Stomach (tissue), 9 donors: ENCODE results near the gene ASIC2. TPM values are rescaled to one million over a fixed set of nuclear protein-coding genes. Genes with fewer than 3 reads are reported as not detected.
A peak's percentile ranks its signal among the peaks of the same experiment; 100 is the strongest.

Source experiments
- DNase-seq, 2 donors: peaks; one replicate each; pipeline versions ENCODE4 v3.0.0 to v3.0.0-alpha.2; 2013 to 2019
- H3K27ac ChIP-seq, 5 donors: fragments of 200-600 bp in 4 of 5; sonication (generic) in 4 of 5; one replicate each; pipeline ENCODE4 v1.5.1; 2013 to 2019; ENCODE audit warnings: mild to moderate bottlenecking in 1 of 5, moderate library complexity in 1 of 5
- H3K27me3 ChIP-seq, 3 donors: fragments of 200-600 bp; sonication (generic); one replicate each; pipeline ENCODE4 v1.5.1; 2017 to 2019; ENCODE audit warnings: mixed run types in 1 of 3
- H3K36me3 ChIP-seq, 4 donors: fragments of 200-600 bp; sonication (generic); 1 replicate in 3 of 4; 2 replicates in 1 of 4; pipeline ENCODE4 v1.5.1; 2016 to 2019
- H3K4me1 ChIP-seq, 4 donors: fragments of 200-600 bp; sonication (generic); one replicate each; pipeline ENCODE4 v1.5.1; 2016 to 2019
- H3K4me3 ChIP-seq, 4 donors: fragments of 200-600 bp; sonication (generic) in 3 of 4; one replicate each; pipeline ENCODE4 v1.5.1; 2016 to 2019; ENCODE audit warnings: mild to moderate bottlenecking in 1 of 4
- H3K9me3 ChIP-seq, 4 donors: fragments of 200-600 bp; sonication (generic); one replicate each; pipeline ENCODE4 v1.5.1; 2016 to 2019
- EP300 ChIP-seq: sonication (generic); formaldehyde crosslinking; IDR thresholded peaks from one replicate; pipeline ENCODE4 v1.6.1; 2017; ENCODE audit warnings: antibody characterized with exemption
- POLR2A ChIP-seq, 4 donors: fragments of 450-650 bp; IDR thresholded peaks; one replicate each; pipeline ENCODE4 v1.6.1; 2016; ENCODE audit warnings: antibody characterized with exemption in 4 of 4, control low read depth in 2 of 4, mild to moderate bottlenecking in 1 of 4, moderate library complexity in 1 of 4
- POLR2AphosphoS5 ChIP-seq, 3 donors: sonication (generic); formaldehyde crosslinking; IDR thresholded peaks; one replicate each; pipeline ENCODE4 v1.6.1; 2016; ENCODE audit warnings: antibody characterized with exemption in 3 of 3
- WGBS, 5 donors: extraction: QIAGEN DNeasy Blood & Tissue Kit in 3 of 5; methylation state at CpG; one replicate each; pipeline versions ENCODE4 v1.1.5 to v1.1.7; 2013 to 2018; 5-methylcytosine and 5-hydroxymethylcytosine counted together
- intact Hi-C: fragments of 100-400 bp; cut with DNase I; formaldehyde crosslinking; loops from one replicate; pipeline ENCODE4 v1.15.1; 2023; ENCODE audit warnings: low total_unique reads
- polyA plus RNA-seq, 3 donors: library from polyadenylated mRNA; stranded (reverse); fragments of 200-250 nt; gene quantifications; one replicate each; pipeline ENCODE4 v1.2.3, GENCODE V29; 2013
- total RNA-seq, 5 donors: library from RNA; depleted of rRNA; stranded (reverse); fragments of >200 nt; gene quantifications; one replicate each; pipeline versions ENCODE4 v1.1.0 to v1.2.3, GENCODE V29; 2014 to 2016
- TF ChIP-seq, protein P1 (sequence below), 7 experiments: fragments of 450-650 bp in 4 of 7; fragments of 200-600 bp in 3 of 7; sonication (generic) in 3 of 7; IDR thresholded peaks; one replicate each; pipeline ENCODE4 v1.5.1; 2016 to 2019; ENCODE audit warnings: antibody characterized with exemption in 7 of 7, control low read depth in 2 of 7, mild to moderate bottlenecking in 1 of 7
- donor health status: healthy with polysubstance abuse.
- donor health status: Bipolar disorder and iron deficiency.
- donor health status: healthy.

Gene ASIC2
- total and polyA plus RNA-seq, 8 donors = 0.13 to 0.18 TPM; not detected in 6

DNA sequence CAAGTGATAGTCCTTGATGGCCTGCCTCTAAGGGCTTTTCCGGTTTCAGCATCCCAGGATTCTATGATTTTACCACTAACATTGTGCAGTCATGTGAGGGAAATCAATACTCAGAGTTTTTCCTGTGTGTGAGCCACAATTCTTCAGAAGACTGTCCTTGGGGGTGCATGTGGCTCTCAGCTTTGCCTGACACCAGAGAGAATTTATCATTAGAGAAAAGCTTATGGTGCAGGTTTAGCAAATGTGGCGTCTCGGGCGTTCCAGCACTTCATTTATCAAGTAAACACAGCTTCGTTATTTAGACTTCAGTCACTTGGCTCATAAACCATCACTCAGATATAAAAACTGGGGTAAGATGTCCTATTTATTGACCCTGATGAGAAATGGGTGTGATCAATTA, 238.7 kb downstream of the ASIC2 start:
- H3K36me3 ChIP-seq = no peaks in the 10 kb centered on the region
- no peaks in the 10 kb centered on the region for H3K9me3 ChIP-seq
- H3K4me1 ChIP-seq = no peaks in the 10 kb centered on the region
- intact Hi-C loops = no loop called here
- no peak for DNase-seq
- TF ChIP-seq, protein P1, sequence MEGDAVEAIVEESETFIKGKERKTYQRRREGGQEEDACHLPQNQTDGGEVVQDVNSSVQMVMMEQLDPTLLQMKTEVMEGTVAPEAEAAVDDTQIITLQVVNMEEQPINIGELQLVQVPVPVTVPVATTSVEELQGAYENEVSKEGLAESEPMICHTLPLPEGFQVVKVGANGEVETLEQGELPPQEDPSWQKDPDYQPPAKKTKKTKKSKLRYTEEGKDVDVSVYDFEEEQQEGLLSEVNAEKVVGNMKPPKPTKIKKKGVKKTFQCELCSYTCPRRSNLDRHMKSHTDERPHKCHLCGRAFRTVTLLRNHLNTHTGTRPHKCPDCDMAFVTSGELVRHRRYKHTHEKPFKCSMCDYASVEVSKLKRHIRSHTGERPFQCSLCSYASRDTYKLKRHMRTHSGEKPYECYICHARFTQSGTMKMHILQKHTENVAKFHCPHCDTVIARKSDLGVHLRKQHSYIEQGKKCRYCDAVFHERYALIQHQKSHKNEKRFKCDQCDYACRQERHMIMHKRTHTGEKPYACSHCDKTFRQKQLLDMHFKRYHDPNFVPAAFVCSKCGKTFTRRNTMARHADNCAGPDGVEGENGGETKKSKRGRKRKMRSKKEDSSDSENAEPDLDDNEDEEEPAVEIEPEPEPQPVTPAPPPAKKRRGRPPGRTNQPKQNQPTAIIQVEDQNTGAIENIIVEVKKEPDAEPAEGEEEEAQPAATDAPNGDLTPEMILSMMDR (IDR thresholded peaks at IDR 0.05) = no peak
- TF ChIP-seq POLR2AphosphoS5 (IDR thresholded peaks at IDR 0.05) (no peak), EP300 (no peak), POLR2A (IDR thresholded peaks at IDR 0.05) (no peak)
- H3K27me3 ChIP-seq = peaks cover 0 to 32% (median 0%) of the 10 kb centered on the region in 3 donors
- H3K27ac ChIP-seq = no peak overlapping the region
- WGBS, 5 donors = 65 to 78% (median 67%) methylated on average over 5 of the region's 5 CpGs
- H3K4me3 ChIP-seq = no peak overlapping the region

DNA sequence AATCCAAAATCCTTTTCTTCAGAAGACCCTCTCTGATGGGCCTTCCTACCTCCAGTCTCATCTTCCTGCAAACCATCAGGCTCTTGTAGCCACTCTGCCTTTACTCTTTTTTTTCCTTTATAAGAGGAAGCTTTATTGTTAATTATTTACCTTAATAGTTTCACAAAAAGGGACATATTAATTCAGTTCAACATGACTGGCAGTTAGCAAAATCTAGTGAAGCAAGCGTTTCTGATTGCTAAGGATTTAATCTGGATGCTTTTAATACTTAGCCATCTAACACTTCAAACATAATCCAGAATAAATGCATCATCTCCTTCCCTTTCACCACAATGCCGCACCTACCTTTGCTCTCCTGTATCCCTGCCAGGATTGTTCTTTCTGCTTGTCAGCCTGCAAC, 239.4 kb downstream of the ASIC2 start:
- TF ChIP-seq POLR2A (IDR thresholded peaks at IDR 0.05) (no peak), EP300 (no peak), POLR2AphosphoS5 (IDR thresholded peaks at IDR 0.05) (no peak)
- TF ChIP-seq, protein P1 (IDR thresholded peaks at IDR 0.05) = no peak
- Histone ChIP-seq H3K4me1 (no peaks in the 10 kb centered on the region), H3K4me3 (no peak overlapping the region), H3K9me3 (no peaks in the 10 kb centered on the region), H3K27ac (no peak overlapping the region), H3K36me3 (no peaks in the 10 kb centered on the region), H3K27me3 (peaks cover 0 to 32% (median 0%) of the 10 kb centered on the region in 3 donors)
- 49 to 67% (median 61%) methylated on average over 2 of the region's 2 CpGs for WGBS, 5 donors
- intact Hi-C loops = no loop called here
- DNase-seq = no peak

DNA sequence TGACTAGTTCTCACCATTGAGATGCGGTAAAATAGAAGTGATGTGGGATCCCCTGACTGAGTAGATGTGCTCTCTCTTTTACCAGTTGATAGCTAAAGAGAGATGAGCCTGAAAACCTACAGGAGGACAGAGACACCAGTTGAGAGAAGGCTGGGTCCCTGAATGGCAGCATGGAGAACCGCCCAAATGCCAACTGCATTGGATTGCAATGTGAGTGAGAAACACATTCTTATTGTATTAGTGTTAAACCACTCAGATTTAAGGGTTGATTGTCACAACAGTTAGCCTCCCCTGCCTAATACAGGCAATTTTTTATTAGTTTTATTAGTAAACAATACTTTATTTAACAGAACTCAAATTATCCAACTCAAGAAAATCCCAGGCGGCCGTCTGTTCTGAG, 240.2 kb downstream of the ASIC2 start:
- Histone ChIP-seq H3K27me3 (peaks cover 0 to 32% (median 0%) of the 10 kb centered on the region in 3 donors), H3K4me3 (no peak overlapping the region), H3K4me1 (no peaks in the 10 kb centered on the region), H3K9me3 (no peaks in the 10 kb centered on the region), H3K27ac (no peak overlapping the region), H3K36me3 (no peaks in the 10 kb centered on the region)
- TF ChIP-seq POLR2AphosphoS5 (IDR thresholded peaks at IDR 0.05) = no peak
- TF ChIP-seq EP300 = no peak
- DNase-seq = no peak
- intact Hi-C loops = no loop called here
- 87 to 93% (median 90%) methylated on average over 4 of the region's 4 CpGs for WGBS, 5 donors

DNA sequence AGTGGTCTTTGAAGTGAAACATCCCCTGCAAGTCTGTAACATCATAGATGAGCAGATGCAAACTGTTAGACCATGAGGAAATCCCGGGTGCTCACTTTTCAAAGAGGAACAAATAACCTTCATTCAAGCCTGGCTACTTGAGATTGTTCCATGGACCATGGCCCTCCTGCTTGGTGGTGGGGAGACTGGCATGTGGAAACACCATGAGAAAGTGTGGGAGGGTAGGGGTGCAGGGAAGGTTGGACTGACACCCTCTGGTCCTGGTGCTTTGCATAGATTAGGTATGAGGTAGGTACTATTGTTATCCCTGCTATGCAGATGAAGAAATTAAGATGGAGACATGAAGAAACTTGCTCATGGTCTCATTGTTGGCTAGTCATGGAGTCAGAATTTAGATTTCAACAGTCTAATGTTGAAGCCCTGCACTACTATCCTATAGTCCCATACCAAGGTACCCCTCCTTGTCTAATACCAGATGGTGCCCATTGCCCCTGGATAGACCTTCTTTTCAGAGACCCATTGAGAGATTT, 242.4 kb downstream of the ASIC2 start:
- 50 to 71% (median 68%) methylated on average over 1 of the region's 1 CpG for WGBS, 5 donors
- Histone ChIP-seq H3K27ac (no peak overlapping the region), H3K4me3 (no peak overlapping the region), H3K27me3 (peaks cover 0 to 25% (median 0%) of the 10 kb centered on the region in 3 donors), H3K36me3 (no peaks in the 10 kb centered on the region), H3K9me3 (no peaks in the 10 kb centered on the region), H3K4me1 (no peaks in the 10 kb centered on the region)
- DNase-seq = no peak
- no peak for TF ChIP-seq POLR2AphosphoS5 (IDR thresholded peaks at IDR 0.05)
- TF ChIP-seq, protein P1 (IDR thresholded peaks at IDR 0.05) = no peak
- TF ChIP-seq POLR2A (IDR thresholded peaks at IDR 0.05) = no peak
- no peak for TF ChIP-seq EP300
- intact Hi-C loops = no loop called here

DNA sequence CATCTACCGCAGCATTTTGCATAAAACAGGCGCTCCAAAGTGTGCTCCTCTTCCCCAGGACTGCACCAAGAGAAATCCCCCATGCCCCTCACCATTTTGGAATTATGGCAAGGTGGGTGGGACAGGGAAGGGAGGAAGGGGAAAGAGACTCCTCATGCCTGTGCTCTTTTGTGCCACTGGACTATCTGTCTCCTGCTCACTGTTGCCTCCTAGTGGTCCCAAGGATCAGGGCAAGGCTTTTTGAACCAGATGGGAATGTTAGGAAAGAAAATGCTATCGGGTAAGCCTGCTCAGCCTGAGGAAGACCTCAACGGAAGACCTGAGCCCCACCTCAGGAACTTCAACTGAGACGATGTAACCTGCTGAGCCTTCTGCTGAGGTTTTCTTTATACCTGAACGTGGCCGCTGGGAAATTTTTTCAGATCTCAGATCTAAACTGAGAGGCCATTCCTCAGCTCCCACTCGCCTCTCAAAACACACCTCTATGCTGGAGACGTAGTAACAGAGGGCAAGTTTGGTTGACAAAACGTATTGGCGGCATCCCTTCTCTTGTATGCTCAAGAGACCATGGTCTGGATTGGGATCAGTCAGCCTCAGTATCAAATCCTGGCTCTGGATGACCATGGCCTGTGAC, 243.2 kb downstream of the ASIC2 start:
- Histone ChIP-seq H3K27me3 (peaks cover 0 to 18% (median 0%) of the 10 kb centered on the region in 3 donors), H3K4me3 (no peak overlapping the region), H3K4me1 (no peaks in the 10 kb centered on the region), H3K9me3 (no peaks in the 10 kb centered on the region), H3K36me3 (no peaks in the 10 kb centered on the region), H3K27ac (no peak overlapping the region)
- WGBS, 5 donors = 45 to 63% (median 50%) methylated on average over 11 of the region's 11 CpGs
- no peak for TF ChIP-seq POLR2AphosphoS5 (IDR thresholded peaks at IDR 0.05)
- TF ChIP-seq POLR2A (IDR thresholded peaks at IDR 0.05) = no peak
- TF ChIP-seq, protein P1 (IDR thresholded peaks at IDR 0.05) = peak in 5 of 7 experiments; percentile 25 to 80 (median 43)
- no peak for TF ChIP-seq EP300
- peak; percentile 61 to 62 for DNase-seq
- intact Hi-C loops = no loop called here
